ENCODE measurements around the gene CCDC77.
"Not testable (repeated sequence)": the region's sequence is repeated elsewhere in the genome, so short reads cannot be mapped to it uniquely, and the experiment has no call there.

The CCDC77 gene

GRCh38 chr12:400828-401227 lies 616 bp upstream of the CCDC77 start:
- Histone ChIP-seq H3K4me3 (ENCODE audit: low read length) (peak overlapping the region; percentile 91), H3K36me3 (ENCODE audit: insufficient read depth, low read length) (no peaks in the 10 kb centered on the region), H3K27me3 (ENCODE audit: control insufficient read depth, insufficient read depth, low read length) (no peaks in the 10 kb centered on the region), H3K4me2 (ENCODE audit: low read length) (peak overlapping the region; percentile 82), H3K9ac (ENCODE audit: low read depth, low read length) (peak overlapping the region; percentile 81), H3K4me1 (ENCODE audit: control insufficient read depth, insufficient read depth, low read length) (peaks cover 13% of the 10 kb centered on the region), H3K9me3 (replicated peaks; ENCODE audit: low read length) (no peaks in the 10 kb centered on the region)

DNA sequence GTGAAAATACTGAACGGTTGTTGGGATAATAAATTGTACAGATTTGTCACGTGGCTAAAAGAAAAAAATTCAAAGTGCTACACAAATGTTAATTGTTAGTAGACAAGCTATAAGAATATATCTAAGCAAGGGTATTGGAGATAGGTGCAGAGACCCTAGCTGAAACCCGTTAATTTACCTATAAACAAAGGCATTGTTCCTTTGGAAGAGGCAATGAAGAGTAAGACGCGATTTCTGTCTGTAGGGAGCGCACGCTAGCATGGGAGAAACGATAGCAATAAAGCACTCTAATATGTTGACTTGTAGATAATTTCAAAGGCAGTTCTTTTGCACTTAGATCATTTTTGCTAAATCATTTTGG lies 565 bp downstream of the CCDC77 start:
- Histone ChIP-seq H3K4me3 (ENCODE audit: low read length) (peak overlapping the region; percentile 91), H3K36me3 (ENCODE audit: insufficient read depth, low read length) (no peaks in the 10 kb centered on the region), H3K9me3 (replicated peaks; ENCODE audit: low read length) (no peaks in the 10 kb centered on the region), H3K9ac (ENCODE audit: low read depth, low read length) (peak overlapping the region; percentile 81), H3K27me3 (ENCODE audit: control insufficient read depth, insufficient read depth, low read length) (no peaks in the 10 kb centered on the region), H3K4me2 (ENCODE audit: low read length) (peak overlapping the region; percentile 82), H3K4me1 (ENCODE audit: control insufficient read depth, insufficient read depth, low read length) (peaks cover 14% of the 10 kb centered on the region)

DNA sequence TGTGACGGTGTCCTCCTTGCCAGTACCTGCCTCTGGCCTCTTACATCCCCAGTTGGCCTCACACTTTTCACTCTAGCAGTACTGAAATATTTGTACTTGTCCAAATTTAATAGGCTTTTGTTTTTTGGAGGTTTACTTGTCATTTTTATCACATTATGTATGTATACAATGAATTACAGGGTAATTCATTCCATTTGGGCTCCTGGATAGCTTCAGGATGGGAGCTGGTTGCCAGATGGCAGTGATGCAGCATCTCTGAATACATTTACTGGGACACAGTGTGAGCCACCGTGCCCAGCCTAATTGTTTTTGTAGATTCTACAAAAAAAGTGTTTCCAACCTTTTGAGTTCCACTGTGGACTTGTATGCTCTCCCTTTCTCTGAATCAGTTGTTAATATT lies 13.4 kb downstream of the CCDC77 start:
- Histone ChIP-seq H3K36me3 (ENCODE audit: insufficient read depth, low read length) (peaks cover 16% of the 10 kb centered on the region), H3K4me1 (ENCODE audit: control insufficient read depth, insufficient read depth, low read length) (no peaks in the 10 kb centered on the region)

DNA sequence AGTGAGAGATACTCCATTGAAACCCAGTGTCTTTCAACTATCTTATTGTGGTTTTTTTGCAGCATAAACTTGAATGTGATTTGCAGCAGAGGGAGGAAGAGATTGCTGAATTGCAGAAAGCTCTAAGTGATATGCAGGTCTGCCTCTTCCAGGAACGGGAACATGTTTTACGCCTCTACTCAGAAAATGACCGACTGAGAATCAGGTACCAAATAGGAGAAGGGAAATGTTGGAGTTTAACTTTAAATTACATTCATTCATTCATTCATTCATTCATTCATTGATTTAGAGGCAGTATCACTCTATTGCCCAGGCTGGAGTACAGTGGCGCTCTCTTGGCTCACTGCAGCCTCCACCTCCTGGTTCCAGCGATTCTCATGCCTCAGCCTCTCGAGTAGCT lies 17.0 kb downstream of the CCDC77 start:
- H3K27me3 ChIP-seq (ENCODE audit: control insufficient read depth, insufficient read depth, low read length), result no peaks in the 10 kb centered on the region
- H3K36me3 ChIP-seq (ENCODE audit: insufficient read depth, low read length), result peaks cover 13% of the 10 kb centered on the region
- no peak overlapping the region for H3K4me2 ChIP-seq (ENCODE audit: low read length)
- no peaks in the 10 kb centered on the region for H3K9me3 ChIP-seq (replicated peaks; ENCODE audit: low read length)
- no peak overlapping the region for H3K9ac ChIP-seq (ENCODE audit: low read depth, low read length)
- no peaks in the 10 kb centered on the region for H3K4me1 ChIP-seq (ENCODE audit: control insufficient read depth, insufficient read depth, low read length)
- no peak overlapping the region for H3K4me3 ChIP-seq (ENCODE audit: low read length)

More for the DNA sequence above, 13.4 kb downstream of the CCDC77 start:
- no peak overlapping the region for H3K4me3 ChIP-seq (ENCODE audit: low read length)
- no peaks in the 10 kb centered on the region for H3K27me3 ChIP-seq (ENCODE audit: control insufficient read depth, insufficient read depth, low read length)
- no peak overlapping the region for H3K9ac ChIP-seq (ENCODE audit: low read depth, low read length)
- no peak overlapping the region for H3K4me2 ChIP-seq (ENCODE audit: low read length)
- H3K9me3 ChIP-seq (replicated peaks; ENCODE audit: low read length), result no peaks in the 10 kb centered on the region

GRCh38 chr12:422526-422925 lies 21.1 kb downstream of the CCDC77 start:
- Histone ChIP-seq H3K9ac (ENCODE audit: low read depth, low read length) (no peak overlapping the region), H3K36me3 (ENCODE audit: insufficient read depth, low read length) (peaks cover 14% of the 10 kb centered on the region), H3K9me3 (replicated peaks; ENCODE audit: low read length) (no peaks in the 10 kb centered on the region), H3K4me2 (ENCODE audit: low read length) (no peak overlapping the region), H3K27me3 (ENCODE audit: control insufficient read depth, insufficient read depth, low read length) (no peaks in the 10 kb centered on the region), H3K4me1 (ENCODE audit: control insufficient read depth, insufficient read depth, low read length) (no peaks in the 10 kb centered on the region), H3K4me3 (ENCODE audit: low read length) (no peak overlapping the region)

- H3K36me3 ChIP-seq (ENCODE audit: insufficient read depth, low read length), result peaks cover 30% of the 10 kb centered on the region
- H3K4me3 ChIP-seq (ENCODE audit: low read length); H3K27me3 ChIP-seq (ENCODE audit: control insufficient read depth, insufficient read depth, low read length); H3K4me2 ChIP-seq (ENCODE audit: low read length); H3K9ac ChIP-seq (ENCODE audit: low read depth, low read length); H3K9me3 ChIP-seq (replicated peaks; ENCODE audit: low read length); H3K4me1 ChIP-seq (ENCODE audit: control insufficient read depth, insufficient read depth, low read length): not testable (repeated sequence)
These were observed 34.3 kb downstream of the CCDC77 start for GRCh38 chr12:435737-436136.

- H3K4me3 ChIP-seq (ENCODE audit: low read length), result no peak overlapping the region
- H3K9ac ChIP-seq (ENCODE audit: low read depth, low read length), result no peak overlapping the region
- H3K4me2 ChIP-seq (ENCODE audit: low read length), result no peak overlapping the region
- no peaks in the 10 kb centered on the region for H3K9me3 ChIP-seq (replicated peaks; ENCODE audit: low read length)
- H3K4me1 ChIP-seq (ENCODE audit: control insufficient read depth, insufficient read depth, low read length), result no peaks in the 10 kb centered on the region
- H3K36me3 ChIP-seq (ENCODE audit: insufficient read depth, low read length), result peaks cover 14% of the 10 kb centered on the region
- H3K27me3 ChIP-seq (ENCODE audit: control insufficient read depth, insufficient read depth, low read length), result no peaks in the 10 kb centered on the region
These were observed 40.9 kb downstream of the CCDC77 start for GRCh38 chr12:442235-442884.

GRCh38 chr12:447141-447540 lies 45.7 kb downstream of the CCDC77 start:
- Histone ChIP-seq H3K36me3 (ENCODE audit: insufficient read depth, low read length) (no peaks in the 10 kb centered on the region), H3K9ac (ENCODE audit: low read depth, low read length) (no peak overlapping the region), H3K4me1 (ENCODE audit: control insufficient read depth, insufficient read depth, low read length) (no peaks in the 10 kb centered on the region), H3K4me3 (ENCODE audit: low read length) (no peak overlapping the region), H3K27me3 (ENCODE audit: control insufficient read depth, insufficient read depth, low read length) (peaks cover 16% of the 10 kb centered on the region), H3K4me2 (ENCODE audit: low read length) (no peak overlapping the region), H3K9me3 (replicated peaks; ENCODE audit: low read length) (no peaks in the 10 kb centered on the region)

DNA sequence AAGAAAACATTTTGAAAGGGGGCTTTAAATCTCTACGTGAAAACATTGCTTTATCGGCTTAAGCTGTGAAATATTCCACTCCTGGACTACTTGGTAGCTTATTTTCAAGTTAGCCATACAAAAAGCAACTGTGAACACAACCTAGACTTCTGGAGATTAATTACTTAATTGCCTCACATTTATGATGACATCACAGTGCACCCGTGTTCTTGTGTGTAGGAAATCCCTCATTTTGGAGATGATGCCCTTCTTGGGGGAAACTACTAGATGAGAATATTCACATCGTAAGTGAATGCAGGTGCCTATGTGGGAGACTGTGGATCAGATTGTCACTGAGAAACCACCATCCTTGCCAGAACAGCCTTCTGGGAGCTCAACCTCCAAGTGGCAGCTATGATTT lies 47.8 kb downstream of the CCDC77 start:
- no peak overlapping the region for H3K4me2 ChIP-seq (ENCODE audit: low read length)
- H3K4me3 ChIP-seq (ENCODE audit: low read length), result no peak overlapping the region
- no peak overlapping the region for H3K9ac ChIP-seq (ENCODE audit: low read depth, low read length)
- peaks cover 16% of the 10 kb centered on the region for H3K27me3 ChIP-seq (ENCODE audit: control insufficient read depth, insufficient read depth, low read length)
- H3K36me3 ChIP-seq (ENCODE audit: insufficient read depth, low read length), result no peaks in the 10 kb centered on the region
- H3K9me3 ChIP-seq (replicated peaks; ENCODE audit: low read length), result no peaks in the 10 kb centered on the region
- no peaks in the 10 kb centered on the region for H3K4me1 ChIP-seq (ENCODE audit: control insufficient read depth, insufficient read depth, low read length)

DNA sequence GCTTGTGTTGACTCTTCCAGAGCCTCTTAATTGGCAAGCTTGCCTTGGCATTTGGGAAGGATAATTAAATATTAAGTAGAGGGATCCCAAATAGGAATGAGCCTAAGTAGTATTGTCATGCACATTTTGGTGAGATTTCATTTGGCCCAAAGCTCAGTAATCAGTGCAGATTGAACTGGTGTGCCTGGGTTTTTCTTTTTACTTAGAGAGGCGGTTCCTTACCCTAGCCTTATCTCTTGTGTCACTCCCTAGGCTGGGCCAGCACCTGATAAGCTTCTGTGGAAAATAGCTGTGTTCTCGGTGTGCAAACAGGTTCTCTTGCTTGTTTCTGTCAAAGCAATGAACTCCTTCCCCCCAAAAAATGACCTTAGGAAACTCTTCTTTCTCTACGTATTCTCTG lies 49.0 kb downstream of the CCDC77 start:
- H3K36me3 ChIP-seq (ENCODE audit: insufficient read depth, low read length), result no peaks in the 10 kb centered on the region
- H3K4me3 ChIP-seq (ENCODE audit: low read length), result no peak overlapping the region
- H3K27me3 ChIP-seq (ENCODE audit: control insufficient read depth, insufficient read depth, low read length), result peaks cover 20% of the 10 kb centered on the region
- H3K9ac ChIP-seq (ENCODE audit: low read depth, low read length), result no peak overlapping the region
- H3K9me3 ChIP-seq (replicated peaks; ENCODE audit: low read length), result no peaks in the 10 kb centered on the region
- H3K4me1 ChIP-seq (ENCODE audit: control insufficient read depth, insufficient read depth, low read length), result no peaks in the 10 kb centered on the region
- H3K4me2 ChIP-seq (ENCODE audit: low read length), result no peak overlapping the region

DNA sequence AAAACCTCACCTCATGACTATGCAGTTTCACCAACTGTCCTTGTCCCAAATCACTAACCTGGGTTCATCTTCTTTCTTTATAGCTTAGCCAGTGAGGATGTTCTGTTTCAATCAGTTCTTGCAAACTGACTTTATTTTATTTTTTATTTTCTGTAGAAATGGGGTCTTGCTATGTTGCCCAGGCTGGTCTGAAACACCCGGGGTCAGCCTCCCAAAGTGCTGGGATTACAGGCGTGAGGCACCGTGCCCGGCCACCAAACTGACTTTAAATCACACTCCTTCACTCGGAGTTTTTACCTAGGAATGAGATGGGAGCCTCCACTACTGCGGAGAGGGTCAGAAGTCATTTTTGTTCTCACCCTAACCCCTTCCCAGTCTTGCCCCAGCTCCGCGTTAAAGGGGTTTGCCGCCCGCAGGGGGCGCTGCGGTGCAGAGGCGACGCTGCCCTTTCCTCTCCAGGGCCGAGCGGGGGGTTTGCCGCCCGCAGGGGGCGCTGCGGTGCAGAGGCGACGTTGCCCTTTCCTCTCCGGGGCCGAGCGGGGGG lies 51.3 kb downstream of the CCDC77 start:
- Histone ChIP-seq H3K36me3 (ENCODE audit: insufficient read depth, low read length) (no peaks in the 10 kb centered on the region), H3K27me3 (ENCODE audit: control insufficient read depth, insufficient read depth, low read length) (peaks cover 43% of the 10 kb centered on the region), H3K9me3 (replicated peaks; ENCODE audit: low read length) (no peaks in the 10 kb centered on the region), H3K4me2 (ENCODE audit: low read length) (no peak overlapping the region), H3K4me1 (ENCODE audit: control insufficient read depth, insufficient read depth, low read length) (no peaks in the 10 kb centered on the region), H3K9ac (ENCODE audit: low read depth, low read length) (no peak overlapping the region), H3K4me3 (ENCODE audit: low read length) (no peak overlapping the region)

DNA sequence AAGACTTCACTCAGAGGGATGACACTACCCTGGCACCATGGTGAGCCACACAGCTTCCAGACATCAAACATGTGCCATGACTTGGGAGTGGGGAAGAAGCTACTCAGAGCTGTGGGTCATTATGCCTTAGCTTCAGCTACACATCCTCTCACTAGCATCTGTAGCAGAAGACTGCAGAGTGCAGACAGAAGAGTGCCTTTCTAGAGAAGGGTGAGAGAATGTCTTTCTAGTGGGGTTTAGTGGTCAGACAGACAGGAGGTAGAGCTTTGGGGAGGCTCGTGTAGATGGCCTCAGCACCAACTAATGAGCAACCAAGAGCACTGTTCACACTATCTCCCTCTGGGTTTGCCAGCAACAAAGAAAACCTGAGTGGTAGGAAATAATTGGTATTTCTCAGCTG lies 53.4 kb downstream of the CCDC77 start:
- no peaks in the 10 kb centered on the region for H3K36me3 ChIP-seq (ENCODE audit: insufficient read depth, low read length)
- H3K9me3 ChIP-seq (replicated peaks; ENCODE audit: low read length), result no peaks in the 10 kb centered on the region
- no peak overlapping the region for H3K4me2 ChIP-seq (ENCODE audit: low read length)
- H3K4me3 ChIP-seq (ENCODE audit: low read length), result no peak overlapping the region
- H3K27me3 ChIP-seq (ENCODE audit: control insufficient read depth, insufficient read depth, low read length), result peaks cover 52% of the 10 kb centered on the region
- H3K9ac ChIP-seq (ENCODE audit: low read depth, low read length), result no peak overlapping the region
- peaks cover 5% of the 10 kb centered on the region for H3K4me1 ChIP-seq (ENCODE audit: control insufficient read depth, insufficient read depth, low read length)

All from skeletal muscle satellite cell (primary cell).